DMS114 treated with DMSO at 0.1 percent for 48 hours (cell line): Measurements from ENCODE around the gene TMEM132D.

ENCODE experiments used
- DNase-seq: peaks from one replicate; lab custom pipeline; 2025; ENCODE audit not compliant: unreplicated experiment; lab: John Stamatoyannopoulos, UW

The TMEM132D gene

GRCh38 chr12:129873833-129874208, 30.0 kb downstream of the TMEM132D start:
- no peak for DNase-seq

GRCh38 chr12:129873111-129873832, 30.6 kb downstream of the TMEM132D start:
- DNase-seq: no peak

- DNase-seq: no peak
Measured at GRCh38 chr12:129871991-129872972, 31.5 kb downstream of the TMEM132D start.

- DNase-seq: no peak
Measured at GRCh38 chr12:129870796-129871195, 33.0 kb downstream of the TMEM132D start.

- DNase-seq: no peak
Measured at GRCh38 chr12:129870136-129870535, 33.7 kb downstream of the TMEM132D start.

- no peak for DNase-seq
Measured at GRCh38 chr12:129868575-129868974, 35.2 kb downstream of the TMEM132D start.

GRCh38 chr12:129863938-129864337, 39.9 kb downstream of the TMEM132D start:
- no peak for DNase-seq

GRCh38 chr12:129862561-129863175, 41.2 kb downstream of the TMEM132D start:
- DNase-seq: no peak

GRCh38 chr12:129861951-129862350, 41.9 kb downstream of the TMEM132D start:
- no peak for DNase-seq

GRCh38 chr12:129854591-129854990, 49.2 kb downstream of the TMEM132D start:
- DNase-seq: no peak

GRCh38 chr12:129851296-129851695, 52.5 kb downstream of the TMEM132D start:
- no peak for DNase-seq

GRCh38 chr12:129848876-129849275, 54.9 kb downstream of the TMEM132D start:
- no peak for DNase-seq

- no peak for DNase-seq
Measured at GRCh38 chr12:129847063-129847462, 56.8 kb downstream of the TMEM132D start.

- no peak for DNase-seq
Measured at GRCh38 chr12:129844662-129845220, 59.1 kb downstream of the TMEM132D start.

- no peak for DNase-seq
Measured at GRCh38 chr12:129841251-129841650, 62.6 kb downstream of the TMEM132D start.

- DNase-seq: no peak
Measured at GRCh38 chr12:129840145-129840884, 63.5 kb downstream of the TMEM132D start.

- DNase-seq: no peak
Measured at GRCh38 chr12:129839679-129840078, 64.1 kb downstream of the TMEM132D start.

- DNase-seq: no peak
Measured at GRCh38 chr12:129831294-129831693, 72.5 kb downstream of the TMEM132D start.

- DNase-seq: no peak
Measured at GRCh38 chr12:129830796-129831195, 73.0 kb downstream of the TMEM132D start.

GRCh38 chr12:129827866-129828384, 75.9 kb downstream of the TMEM132D start:
- DNase-seq: no peak
